IMR-90 (cell line): ENCODE measurements around the gene SSU72. TPM values are rescaled to one million over a fixed set of nuclear protein-coding genes. Genes with fewer than 3 reads are reported as not detected.

Source experiments
- ATAC-seq: fragments of 200-7000 bp; cut with Tn5 transposase; 2 replicates; pipeline ENCODE4 v1.9.1; 2020; ENCODE audit warnings: low read depth, mild to moderate bottlenecking, moderate library complexity
- BruUV-seq: library from RNA; stranded (reverse); fragments of 400-500 nt; replicated peaks from 2 replicates; lab custom pipeline; 2021; lab: Mats Ljungman, UMichigan
- CTCF ChIA-PET: fragments of 300-600 bp; formaldehyde crosslinking; extraction: SDS; loops from one replicate; lab custom pipeline; 2021; ENCODE audit warnings: antibody characterized with exemption; lab: Yijun Ruan, JAX
- POLR2A ChIA-PET: fragments of 300-600 bp; sonication (Branson Sonifier 250); formaldehyde crosslinking; loops from one replicate; lab custom pipeline; 2022; ENCODE audit warnings: antibody characterized with exemption; ENCODE audit not compliant: unreplicated experiment; lab: Charles Lee
- DNase-seq: peaks from one replicate; pipeline ENCODE4 v3.0.0; 2013
- H2AFZ ChIP-seq: replicated peaks from 2 replicates; pipeline ENCODE3; 2013; ENCODE audit warnings: low read length, mild to moderate bottlenecking; ENCODE audit not compliant: poor library complexity
- H2AK5ac ChIP-seq: 2 replicates; pipeline ENCODE4 v1.6.1; 2013; ENCODE audit warnings: low read depth, low read length, inconsistent platforms
- H2AK9ac ChIP-seq: replicated peaks from 2 replicates; pipeline ENCODE3; 2013; ENCODE audit warnings: mild to moderate bottlenecking, low read depth, low read length, moderate library complexity; ENCODE audit not compliant: poor library complexity
- H2BK120ac ChIP-seq: 2 replicates; pipeline ENCODE4 v1.6.1; 2013; ENCODE audit warnings: low read depth, low read length, inconsistent platforms
- H2BK15ac ChIP-seq: 3 replicates; pipeline ENCODE4 v1.6.1; 2013; ENCODE audit warnings: low read depth, low read length, inconsistent platforms
- H2BK20ac ChIP-seq: 2 replicates; pipeline ENCODE4 v1.6.1; 2013; ENCODE audit warnings: low read depth, mild to moderate bottlenecking, inconsistent platforms, low read length, moderate library complexity
- H2BK5ac ChIP-seq: 2 replicates; pipeline ENCODE4 v1.6.1; 2013; ENCODE audit warnings: mild to moderate bottlenecking, low read depth, low read length, inconsistent platforms; ENCODE audit not compliant: poor library complexity, severe bottlenecking
- H3K14ac ChIP-seq: replicated peaks from 2 replicates; pipeline ENCODE4 v1.6.1; 2013; ENCODE audit warnings: low read depth, low read length, inconsistent platforms
- H3K18ac ChIP-seq: 2 replicates; pipeline ENCODE4 v1.6.1; 2013; ENCODE audit warnings: low read depth, low read length, control low read depth
- H3K23ac ChIP-seq: 2 replicates; pipeline ENCODE4 v1.6.1; 2013; ENCODE audit warnings: low read depth, low read length, inconsistent platforms
- H3K27ac ChIP-seq: 2 replicates; pipeline ENCODE4 v1.5.1; 2013; ENCODE audit warnings: mild to moderate bottlenecking, control low read depth, low read length; ENCODE audit not compliant: insufficient read depth
- H3K27me3 ChIP-seq: 2 replicates; pipeline ENCODE4 v1.6.1; 2013; ENCODE audit warnings: low read length; ENCODE audit not compliant: control insufficient read depth, insufficient read depth
- H3K36me3 ChIP-seq: 2 replicates; pipeline ENCODE4 v1.6.1; 2013; ENCODE audit warnings: low read length, mixed read lengths; ENCODE audit not compliant: control insufficient read depth, insufficient read depth
- H3K4ac ChIP-seq: 2 replicates; pipeline ENCODE4 v1.6.1; 2013; ENCODE audit warnings: low read depth, low read length, inconsistent platforms
- H3K4me1 ChIP-seq: 2 replicates; pipeline ENCODE4 v1.6.1; 2013; ENCODE audit warnings: low read length, mixed read lengths; ENCODE audit not compliant: control insufficient read depth, insufficient read depth
- H3K4me2 ChIP-seq: 2 replicates; pipeline ENCODE4 v1.6.1; 2013; ENCODE audit warnings: low read depth, mild to moderate bottlenecking, control low read depth, low read length, moderate library complexity
- H3K4me3 ChIP-seq: 2 replicates; pipeline ENCODE4 v1.5.1; 2013; ENCODE audit warnings: low read depth, mild to moderate bottlenecking, control low read depth, low read length, moderate library complexity; ENCODE audit not compliant: insufficient read depth
- H3K56ac ChIP-seq: 2 replicates; pipeline ENCODE4 v1.6.1; 2013; ENCODE audit warnings: low read length, inconsistent platforms; ENCODE audit not compliant: insufficient read depth; ENCODE audit errors: extremely low read depth
- H3K79me1 ChIP-seq, 2 experiments: 2 replicates each; pipeline ENCODE4 v1.6.1; 2013; ENCODE audit warnings: low read length in 2 of 2, inconsistent platforms in 1 of 2, low read depth in 1 of 2
- H3K9ac ChIP-seq: 2 replicates; pipeline ENCODE4 v1.6.1; 2013; ENCODE audit warnings: low read depth, low read length, control low read depth
- H3K9me1 ChIP-seq: 2 replicates; pipeline ENCODE4 v1.6.1; 2013; ENCODE audit warnings: low read length, inconsistent platforms; ENCODE audit not compliant: insufficient read depth
- H3K9me3 ChIP-seq: 2 replicates; pipeline ENCODE4 v1.6.1; 2013; ENCODE audit warnings: low read length; ENCODE audit not compliant: control insufficient read depth, insufficient read depth
- H4K20me1 ChIP-seq: 2 replicates; pipeline ENCODE4 v1.6.1; 2013; ENCODE audit warnings: low read length, inconsistent platforms; ENCODE audit not compliant: insufficient read depth
- H4K5ac ChIP-seq: 2 replicates; pipeline ENCODE4 v1.6.1; 2013; ENCODE audit warnings: mild to moderate bottlenecking, low read depth, low read length, control low read depth
- H4K8ac ChIP-seq, 2 experiments: 2 replicates each; pipeline ENCODE4 v1.6.1; 2013; ENCODE audit warnings: low read depth in 2 of 2, low read length in 2 of 2, control low read depth in 1 of 2, inconsistent platforms in 1 of 2
- H4K91ac ChIP-seq: 2 replicates; pipeline ENCODE4 v1.6.1; 2013; ENCODE audit warnings: low read depth, low read length, inconsistent platforms; ENCODE audit not compliant: insufficient read depth
- BHLHE40 ChIP-seq: fragments of 150-350 bp; IDR thresholded peaks from 2 replicates; pipeline ENCODE4 v1.6.1; 2016; ENCODE audit warnings: mild to moderate bottlenecking, low read depth, low read length
- CEBPB ChIP-seq: IDR thresholded peaks from 2 replicates; pipeline ENCODE4 v1.6.1; 2012; ENCODE audit warnings: low read depth, low read length, improper control_type of control experiment
- FOS ChIP-seq: fragments of 150-350 bp; IDR thresholded peaks from 2 replicates; pipeline ENCODE4 v1.6.1; 2016; ENCODE audit warnings: low read depth, low read length
- MAFK ChIP-seq: IDR thresholded peaks from 2 replicates; pipeline ENCODE4 v1.6.1; 2012; ENCODE audit warnings: low read depth, low read length, improper control_type of control experiment
- MAZ ChIP-seq: IDR thresholded peaks from 2 replicates; pipeline ENCODE4 v1.6.1; 2012; ENCODE audit warnings: low read depth, mild to moderate bottlenecking, low read length, improper control_type of control experiment, moderate library complexity, borderline replicate concordance
- MXI1 ChIP-seq: IDR thresholded peaks from 2 replicates; pipeline ENCODE4 v1.6.1; 2012; ENCODE audit warnings: low read depth, mild to moderate bottlenecking, low read length, moderate library complexity, borderline replicate concordance
- RAD21 ChIP-seq: IDR thresholded peaks from 2 replicates; pipeline ENCODE4 v1.6.1; 2012; ENCODE audit warnings: low read length, improper control_type of control experiment
- SMC3 ChIP-seq: fragments of 150-350 bp; IDR thresholded peaks from 2 replicates; pipeline ENCODE4 v1.6.1; 2016; ENCODE audit warnings: low read depth, mild to moderate bottlenecking, antibody characterized with exemption, low read length, moderate library complexity
- WGBS, 2 experiments: methylation state at CpG; one replicate each; pipeline versions ENCODE4 v1.1.5 to v1.1.7; 2013; ENCODE audit warnings: missing lambda C conversion rate in 2 of 2; ENCODE audit not compliant: insufficient read length in 1 of 2; ENCODE audit errors: extremely low coverage in 2 of 2; 5-methylcytosine and 5-hydroxymethylcytosine counted together
- dilution Hi-C: fragments of 300-500 bp; cut with HindIII; formaldehyde crosslinking; loops from one replicate; pipeline ENCODE4 v1.14.3; 2018; ENCODE audit warnings: low sequenced_read_pairs; ENCODE audit not compliant: unreplicated experiment
- in situ Hi-C: fragments of 300-500 bp; cut with MboI; formaldehyde crosslinking; loops from 3 replicates; pipeline ENCODE4 v1.14.3; 2019; ENCODE audit warnings: low sequenced_read_pairs, inconsistent platforms, mixed read lengths
- intact Hi-C: fragments of 100-400 bp; cut with micrococcal nuclease; formaldehyde crosslinking; loops from 2 replicates; pipeline ENCODE4 v1.10.0; 2022
- polyA plus RNA-seq, 3 experiments: library from polyadenylated mRNA; depleted of rRNA; stranded (reverse); fragments of >200 nt; gene quantifications; 2 replicates each; pipeline ENCODE4 v1.2.3, GENCODE V29; 2012; ENCODE audit warnings: low replicate concordance in 1 of 3
- total RNA-seq: library from RNA; depleted of rRNA; stranded (reverse); fragments of >200 nt; gene quantifications from 2 replicates; pipeline ENCODE4 v1.2.3, GENCODE V29; 2012
- TF ChIP-seq, protein P1 (sequence below): fragments of 150-350 bp; IDR thresholded peaks from 2 replicates; pipeline ENCODE4 v1.6.1; 2017; ENCODE audit warnings: mild to moderate bottlenecking, antibody characterized with exemption, low read length, low read depth

SSU72 gene
- total and polyA plus RNA-seq, 2 of the 4 experiments (the other 2 are of a cell fraction) = 33.7 to 88.4 TPM

DNA sequence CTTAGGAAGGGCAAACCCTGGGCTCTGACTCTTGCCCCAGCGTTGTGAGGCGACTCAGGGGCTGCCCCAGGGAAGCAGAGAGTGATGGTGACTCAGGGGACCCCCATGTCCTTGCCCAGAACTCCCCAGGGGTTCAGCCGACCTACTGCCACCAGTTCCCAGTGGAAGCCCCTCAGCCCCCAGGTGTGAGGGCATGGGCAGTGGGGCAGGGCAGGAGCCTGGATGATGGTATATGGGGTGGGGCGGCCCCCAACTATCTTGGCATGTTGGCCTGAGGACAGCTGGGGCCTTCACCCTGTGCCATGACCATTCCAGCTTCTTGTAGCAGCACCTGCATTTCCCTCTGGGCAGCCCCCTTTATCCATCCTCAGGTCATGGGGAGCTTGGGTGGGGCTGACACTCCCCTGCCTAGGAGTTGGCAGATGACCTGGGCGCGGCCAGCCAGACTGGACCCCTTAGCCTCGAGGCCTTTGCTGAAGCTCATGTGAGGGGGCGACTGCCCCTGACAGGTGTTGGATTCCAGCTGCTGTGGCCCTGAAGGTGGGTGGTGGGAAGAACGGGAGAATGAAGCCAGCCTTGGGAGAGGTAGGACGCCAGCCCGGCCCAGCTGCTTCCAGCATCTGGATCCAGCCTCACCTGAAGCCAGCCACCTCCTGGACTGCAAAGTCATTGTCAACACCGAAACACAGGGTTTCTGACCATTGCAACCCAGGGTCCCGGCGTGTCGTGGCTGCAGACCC, 27.1 kb upstream of the SSU72 start:
- in situ Hi-C loops = no loop called here

More for the DNA sequence above, 27.1 kb upstream of the SSU72 start:
- Histone ChIP-seq H3K9me3 (no peaks in the 10 kb centered on the region), H3K4me3 (no peak overlapping the region), H2AFZ (peak overlapping the region; percentile 6), H3K18ac (no peak overlapping the region), H3K9ac (no peak overlapping the region), H3K27ac (no peak overlapping the region), H3K36me3 (no peaks in the 10 kb centered on the region), H4K91ac (no peak overlapping the region), H3K79me1 (no peaks in the 10 kb centered on the region), H4K20me1 (no peaks in the 10 kb centered on the region), H4K8ac (no peak overlapping the region), H2BK5ac (no peak overlapping the region), H2AK9ac (no peak overlapping the region), H3K14ac (no peak overlapping the region), H3K9me1 (no peaks in the 10 kb centered on the region), H3K56ac (no peak overlapping the region), H2BK120ac (no peak overlapping the region), H4K5ac (no peak overlapping the region), H3K4me1 (peaks cover 10% of the 10 kb centered on the region; the same call in 1 of the 2 replicates), H3K27me3 (peaks cover 12% of the 10 kb centered on the region), H2BK20ac (no peak overlapping the region), H3K23ac (no peak overlapping the region), H2AK5ac (no peak overlapping the region), H3K4me2 (no peak overlapping the region), H3K4ac (no peak overlapping the region), H2BK15ac (no peak overlapping the region)
- ATAC-seq (no peak), DNase-seq (no peak)
- CTCF ChIA-PET = no interaction called here
- 84% methylated on average over 5 of the region's 15 CpGs; no CpG with 5 or more reads in 1 of the 2 experiments for whole genome bisulfite sequencing, 2 experiments
- no TSS peak for BruUV-seq
- POLR2A ChIA-PET = no interaction called here
- dilution Hi-C loops (no loop called here), intact Hi-C loops (no loop called here)
- TF ChIP-seq RAD21 (no peak), FOS (no peak), SMC3 (no peak), BHLHE40 (no peak), MAZ (no peak), MAFK (no peak), CEBPB (no peak), MXI1 (no peak)
- TF ChIP-seq, protein P1, sequence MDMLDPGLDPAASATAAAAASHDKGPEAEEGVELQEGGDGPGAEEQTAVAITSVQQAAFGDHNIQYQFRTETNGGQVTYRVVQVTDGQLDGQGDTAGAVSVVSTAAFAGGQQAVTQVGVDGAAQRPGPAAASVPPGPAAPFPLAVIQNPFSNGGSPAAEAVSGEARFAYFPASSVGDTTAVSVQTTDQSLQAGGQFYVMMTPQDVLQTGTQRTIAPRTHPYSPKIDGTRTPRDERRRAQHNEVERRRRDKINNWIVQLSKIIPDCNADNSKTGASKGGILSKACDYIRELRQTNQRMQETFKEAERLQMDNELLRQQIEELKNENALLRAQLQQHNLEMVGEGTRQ = no peak
